Tibial artery (tissue), 4 donors: Measurements from ENCODE around the gene RAD51B.
A peak's percentile ranks its signal among the peaks of the same experiment; 100 is the strongest.

Source experiments
- DNase-seq, 2 donors: peaks; one replicate each; pipeline ENCODE4 v3.0.0-alpha.2; 2019
- H3K27ac ChIP-seq, 2 donors: fragments of 200-600 bp; sonication (generic) in 1 of 2; 1 replicate in 1 of 2; 2 replicates in 1 of 2; pipeline ENCODE4 v1.5.1; 2018 to 2019; ENCODE audit warnings: mild to moderate bottlenecking in 1 of 2
- H3K27me3 ChIP-seq, 2 donors: fragments of 200-600 bp; sonication (generic) in 1 of 2; one replicate each; pipeline versions ENCODE4 v1.5.1 to v1.6.0; 2016 to 2019
- H3K36me3 ChIP-seq, 3 donors: fragments of 200-600 bp; sonication (generic) in 2 of 3; one replicate each; pipeline ENCODE4 v1.5.1; 2016 to 2019; ENCODE audit warnings: mild to moderate bottlenecking in 2 of 3
- H3K4me1 ChIP-seq, 4 donors: fragments of 200-600 bp; sonication (generic) in 2 of 4; 1 replicate in 3 of 4; 2 replicates in 1 of 4; pipeline ENCODE4 v1.5.1; 2016 to 2019
- H3K4me3 ChIP-seq, 2 donors: fragments of 200-600 bp; sonication (generic) in 1 of 2; 1 replicate in 1 of 2; 2 replicates in 1 of 2; pipeline ENCODE4 v1.5.1; 2018 to 2019; ENCODE audit warnings: mild to moderate bottlenecking in 2 of 2
- H3K9me3 ChIP-seq, 3 donors: fragments of 200-600 bp; sonication (generic) in 1 of 3; one replicate each; pipeline ENCODE4 v1.5.1; 2016 to 2019
- intact Hi-C: fragments of 100-400 bp; cut with DNase I; formaldehyde crosslinking; loops from one replicate; pipeline ENCODE4 v1.15.0; 2023; ENCODE audit warnings: low total_unique reads
- TF ChIP-seq, protein P1 (sequence below), 2 experiments: fragments of 200-600 bp in 1 of 2; fragments of 450-650 bp in 1 of 2; IDR thresholded peaks; one replicate each; pipeline ENCODE4 v1.5.1; 2017 to 2019; ENCODE audit warnings: antibody characterized with exemption in 2 of 2, mild to moderate bottlenecking in 1 of 2, moderate library complexity in 1 of 2

RAD51B gene

DNA sequence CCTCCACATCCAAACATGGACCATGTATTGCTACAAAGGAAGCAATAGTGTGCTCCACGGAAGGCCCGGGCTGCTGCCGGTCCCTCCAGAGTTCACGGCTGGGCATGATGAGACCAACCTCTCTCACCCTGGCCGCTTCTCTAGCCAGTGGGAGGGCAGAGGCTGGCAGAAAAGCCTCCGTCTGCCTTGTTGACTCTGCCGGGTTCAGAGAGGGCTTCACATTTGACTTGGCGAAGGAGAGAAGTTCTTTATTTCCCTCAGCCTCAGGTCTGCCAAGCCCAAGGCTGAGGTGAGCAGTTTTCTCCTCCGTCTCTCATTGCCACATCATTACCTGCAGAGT lies 743.3 kb downstream of the RAD51B start:
- Histone ChIP-seq H3K27ac (peak overlapping the region; percentile 61 to 64), H3K36me3 (no peaks in the 10 kb centered on the region), H3K4me3 (no peak overlapping the region), H3K4me1 (peaks cover 0 to 37% (median 12%) of the 10 kb centered on the region in 4 donors), H3K27me3 (no peaks in the 10 kb centered on the region), H3K9me3 (no peaks in the 10 kb centered on the region)
- DNase-seq: peak in 1 of 2 donors; percentile 59
- TF ChIP-seq, protein P1, sequence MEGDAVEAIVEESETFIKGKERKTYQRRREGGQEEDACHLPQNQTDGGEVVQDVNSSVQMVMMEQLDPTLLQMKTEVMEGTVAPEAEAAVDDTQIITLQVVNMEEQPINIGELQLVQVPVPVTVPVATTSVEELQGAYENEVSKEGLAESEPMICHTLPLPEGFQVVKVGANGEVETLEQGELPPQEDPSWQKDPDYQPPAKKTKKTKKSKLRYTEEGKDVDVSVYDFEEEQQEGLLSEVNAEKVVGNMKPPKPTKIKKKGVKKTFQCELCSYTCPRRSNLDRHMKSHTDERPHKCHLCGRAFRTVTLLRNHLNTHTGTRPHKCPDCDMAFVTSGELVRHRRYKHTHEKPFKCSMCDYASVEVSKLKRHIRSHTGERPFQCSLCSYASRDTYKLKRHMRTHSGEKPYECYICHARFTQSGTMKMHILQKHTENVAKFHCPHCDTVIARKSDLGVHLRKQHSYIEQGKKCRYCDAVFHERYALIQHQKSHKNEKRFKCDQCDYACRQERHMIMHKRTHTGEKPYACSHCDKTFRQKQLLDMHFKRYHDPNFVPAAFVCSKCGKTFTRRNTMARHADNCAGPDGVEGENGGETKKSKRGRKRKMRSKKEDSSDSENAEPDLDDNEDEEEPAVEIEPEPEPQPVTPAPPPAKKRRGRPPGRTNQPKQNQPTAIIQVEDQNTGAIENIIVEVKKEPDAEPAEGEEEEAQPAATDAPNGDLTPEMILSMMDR (IDR thresholded peaks at IDR 0.05): no peak
- intact Hi-C loops: no loop called here

DNA sequence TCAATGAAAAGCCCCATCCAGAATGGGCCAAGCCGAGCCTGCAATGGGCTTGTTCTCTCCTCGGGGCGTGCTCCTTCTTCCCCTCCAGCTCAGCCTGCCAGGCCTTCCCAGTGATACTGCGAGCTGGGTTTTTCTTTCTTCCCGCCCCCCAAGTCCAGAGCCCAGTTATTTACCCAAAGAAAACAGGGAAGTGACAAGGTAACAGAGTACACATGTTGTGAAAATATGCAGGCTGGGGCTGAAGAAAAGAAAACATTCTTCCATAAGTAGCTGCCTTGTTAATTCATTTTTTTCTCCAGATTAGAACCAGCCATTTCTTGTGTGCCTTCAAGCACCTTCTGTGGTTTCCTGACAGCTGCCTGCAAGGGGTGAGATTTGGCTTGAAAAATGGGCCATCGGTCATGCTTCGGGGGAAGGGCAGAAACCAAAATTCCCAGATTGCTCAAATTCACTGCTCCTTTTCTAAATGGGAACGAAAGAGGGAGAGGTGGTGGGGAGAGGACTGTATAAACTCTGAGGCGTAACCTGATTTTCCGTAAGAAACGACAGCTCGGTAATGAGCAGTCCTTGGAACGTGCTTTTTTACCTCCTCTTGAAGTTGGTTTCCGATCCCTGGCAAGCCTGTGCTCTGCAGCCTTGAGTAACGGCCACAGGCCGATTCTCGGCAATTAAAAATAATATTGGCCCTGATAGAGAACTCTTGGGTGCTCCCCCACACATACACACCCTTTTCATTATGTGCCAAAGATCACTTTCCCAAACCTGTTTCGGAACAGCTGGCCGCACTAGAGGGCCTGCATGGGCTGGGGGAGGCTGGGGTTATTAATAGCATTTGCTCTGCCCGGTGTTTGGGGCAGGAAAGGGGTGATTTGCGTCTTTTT lies 743.9 kb downstream of the RAD51B start:
- Histone ChIP-seq H3K27me3 (no peaks in the 10 kb centered on the region), H3K9me3 (no peaks in the 10 kb centered on the region), H3K36me3 (no peaks in the 10 kb centered on the region), H3K27ac (peak overlapping the region; percentile 61 to 64), H3K4me1 (peaks cover 0 to 37% (median 12%) of the 10 kb centered on the region in 4 donors), H3K4me3 (no peak overlapping the region)
- intact Hi-C loops: no loop called here
- TF ChIP-seq, protein P1 (IDR thresholded peaks at IDR 0.05): no peak
- DNase-seq: peak in 1 of 2 donors; percentile 64

DNA sequence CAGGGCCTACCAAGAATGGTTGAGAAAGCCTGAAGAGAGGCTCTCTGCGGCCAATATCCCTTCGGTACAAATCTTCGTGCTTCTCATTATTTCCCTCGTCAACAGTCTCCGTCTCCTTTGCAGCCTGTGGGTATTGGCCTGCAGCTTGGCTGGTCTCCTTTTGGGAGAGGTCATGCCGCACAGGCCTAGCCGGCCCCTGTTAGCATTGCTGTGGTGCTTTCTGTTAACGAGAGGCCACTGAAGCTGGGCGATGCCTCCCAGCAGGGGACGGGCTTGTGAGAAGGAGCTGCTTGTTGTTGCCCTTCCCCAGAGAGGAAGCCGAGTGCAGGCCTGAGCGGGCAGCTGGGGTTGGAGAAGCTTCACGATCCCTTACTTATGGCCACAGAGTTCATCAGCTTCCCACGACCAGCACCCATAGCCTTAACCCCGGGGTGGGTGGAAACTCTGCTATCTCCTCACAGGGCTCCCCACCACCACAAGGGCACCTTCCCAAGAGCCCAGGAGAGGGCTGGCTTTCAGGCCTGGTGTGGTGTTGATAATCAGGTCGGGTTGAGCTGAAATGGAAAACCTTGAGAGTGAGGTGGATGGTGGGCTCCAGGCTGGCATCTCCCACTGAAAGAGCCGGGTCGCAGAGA lies 744.7 kb downstream of the RAD51B start:
- Histone ChIP-seq H3K27me3 (no peaks in the 10 kb centered on the region), H3K4me1 (peaks cover 0 to 42% (median 12%) of the 10 kb centered on the region in 4 donors), H3K4me3 (no peak overlapping the region), H3K27ac (peak overlapping the region; percentile 61 to 64), H3K36me3 (no peaks in the 10 kb centered on the region), H3K9me3 (no peaks in the 10 kb centered on the region)
- TF ChIP-seq, protein P1 (IDR thresholded peaks at IDR 0.05): no peak
- DNase-seq: peak in 1 of 2 donors; percentile 64
- intact Hi-C loops: no loop called here

DNA sequence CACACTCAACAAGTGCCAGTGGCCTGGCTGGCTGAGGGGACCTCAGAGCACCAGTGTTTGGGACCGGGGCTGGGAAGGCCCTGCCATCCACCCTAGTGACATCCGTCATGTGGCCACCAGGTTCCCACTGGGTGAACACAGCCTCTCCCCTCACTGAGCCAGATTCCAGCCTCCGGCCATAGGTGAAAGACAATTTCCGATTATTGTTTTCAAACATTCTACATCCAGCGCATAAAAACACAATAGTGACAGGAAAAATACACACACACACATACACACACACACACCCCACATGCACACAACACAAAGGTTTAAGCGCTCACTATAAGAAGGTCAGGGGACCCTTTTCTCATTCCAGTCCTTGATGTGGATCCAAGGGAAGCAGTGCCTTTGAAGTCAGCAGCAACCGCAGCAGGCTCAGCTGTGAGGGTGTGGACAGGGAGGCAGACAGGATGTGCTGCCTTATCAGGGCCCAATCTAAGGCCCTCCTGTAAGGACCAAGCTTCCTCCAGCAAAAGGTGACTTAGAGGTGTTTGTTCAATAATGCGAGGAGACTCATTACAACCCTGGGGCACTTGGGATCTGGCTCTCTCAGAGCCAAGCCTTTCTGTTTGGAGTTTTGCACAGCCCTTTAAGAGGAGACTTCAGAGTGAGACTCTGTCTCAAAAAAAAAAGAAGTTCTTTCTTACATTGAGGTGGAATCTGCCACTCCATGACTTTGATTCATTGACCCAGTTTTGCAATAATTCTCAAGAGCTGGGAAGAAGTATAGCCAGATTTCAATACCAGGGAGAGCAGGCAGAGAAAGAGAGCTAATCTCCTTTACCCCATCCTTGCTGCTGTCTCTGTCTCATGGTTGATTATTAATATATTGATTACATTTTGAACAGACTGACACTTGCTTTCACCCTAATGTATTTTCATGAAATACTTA lies 745.5 kb downstream of the RAD51B start:
- DNase-seq: peak in 1 of 2 donors; percentile 60
- H3K4me1 ChIP-seq: peaks cover 0 to 47% (median 16%) of the 10 kb centered on the region in 4 donors
- H3K27ac ChIP-seq: peak overlapping the region; percentile 61 to 64

DNA sequence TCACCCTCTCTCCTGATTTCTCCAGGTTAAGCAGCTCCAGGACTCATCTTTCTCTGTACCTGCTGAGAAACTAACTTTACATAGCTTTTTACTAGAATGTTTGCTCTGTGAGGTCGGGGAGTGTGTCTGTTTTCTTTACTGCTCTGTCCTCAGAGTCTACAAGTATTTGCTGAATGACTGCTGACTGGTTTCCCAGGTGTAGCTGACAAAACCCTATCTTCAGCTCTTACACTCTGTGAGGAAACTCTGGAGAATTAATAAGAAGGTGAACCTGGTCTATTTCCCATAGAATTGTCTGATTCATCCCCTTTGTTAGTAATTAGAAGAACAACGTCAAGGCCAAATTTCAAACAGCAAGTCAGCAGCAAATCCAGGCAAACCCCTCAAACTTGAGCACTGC lies 746.5 kb downstream of the RAD51B start:
- H3K27ac ChIP-seq: no peak overlapping the region

More for the DNA sequence above, 745.5 kb downstream of the RAD51B start:
- Histone ChIP-seq H3K4me3 (no peak overlapping the region), H3K9me3 (no peaks in the 10 kb centered on the region), H3K36me3 (no peaks in the 10 kb centered on the region), H3K27me3 (no peaks in the 10 kb centered on the region)
- intact Hi-C loops: no loop called here
- TF ChIP-seq, protein P1 (IDR thresholded peaks at IDR 0.05): no peak

More for the DNA sequence above, 746.5 kb downstream of the RAD51B start:
- Histone ChIP-seq H3K9me3 (no peaks in the 10 kb centered on the region), H3K27me3 (no peaks in the 10 kb centered on the region), H3K4me1 (peaks cover 0 to 51% (median 18%) of the 10 kb centered on the region in 4 donors), H3K4me3 (no peak overlapping the region), H3K36me3 (no peaks in the 10 kb centered on the region)
- TF ChIP-seq, protein P1 (IDR thresholded peaks at IDR 0.05): no peak
- intact Hi-C loops: no loop called here
- no peak for DNase-seq
